Omental fat pad (tissue), 4 donors: ENCODE measurements around the gene TOMM40. TPM values are rescaled to one million over a fixed set of nuclear protein-coding genes. Genes with fewer than 3 reads are reported as not detected.
"Not testable (repeated sequence)": the region's sequence is repeated elsewhere in the genome, so short reads cannot be mapped to it uniquely, and the experiment has no call there.

Experiments
- ATAC-seq: fragments of 150-250 bp; one replicate; pipeline ENCODE4 v1.9.1; 2016; ENCODE audit warnings: mild to moderate bottlenecking, moderate library complexity; ENCODE audit not compliant: low FRiP score
- DNase-seq: peaks from one replicate; pipeline ENCODE4 v3.0.0-alpha.2; 2019; ENCODE audit warnings: low spot score
- CTCF ChIP-seq, 3 donors: fragments of 450-650 bp; IDR thresholded peaks; one replicate each; pipeline ENCODE4 v1.5.1; 2016 to 2017; ENCODE audit warnings: antibody characterized with exemption in 3 of 3, mild to moderate bottlenecking in 3 of 3, moderate library complexity in 2 of 3
- total RNA-seq, 4 donors: library from RNA; depleted of rRNA; stranded (reverse); fragments of >200 nt; gene quantifications; one replicate each; pipeline ENCODE4 v1.1.0, GENCODE V29; 2016

The TOMM40 gene
- total RNA-seq, 4 donors from 2014 or later, result 37.2 to 121 (median 44.2) TPM

- no peak for TF ChIP-seq CTCF (IDR thresholded peaks at IDR 0.05)
- no peak for DNase-seq
- no peak for ATAC-seq
Measured at GRCh38 chr19:44857837-44858236, 33.2 kb upstream of the TOMM40 start.

- DNase-seq, ATAC-seq: not testable (repeated sequence)
Measured at GRCh38 chr19:44861576-44861975, 29.5 kb upstream of the TOMM40 start.

- ATAC-seq, result no peak
- no peak for DNase-seq
- no peak for TF ChIP-seq CTCF (IDR thresholded peaks at IDR 0.05)
Measured at GRCh38 chr19:44863990-44864389, 27.1 kb upstream of the TOMM40 start.

GRCh38 chr19:44865196-44865767, 25.8 kb upstream of the TOMM40 start:
- DNase-seq, result no peak
- TF ChIP-seq CTCF (IDR thresholded peaks at IDR 0.05), result no peak
- ATAC-seq, result no peak

GRCh38 chr19:44866664-44867063, 24.4 kb upstream of the TOMM40 start:
- no peak for DNase-seq
- TF ChIP-seq CTCF (IDR thresholded peaks at IDR 0.05), result no peak
- ATAC-seq, result no peak

GRCh38 chr19:44867578-44867977, 23.5 kb upstream of the TOMM40 start:
- no peak for TF ChIP-seq CTCF (IDR thresholded peaks at IDR 0.05)
- ATAC-seq (no peak), DNase-seq (no peak)

GRCh38 chr19:44869733-44870470, 21.2 kb upstream of the TOMM40 start:
- no peak for TF ChIP-seq CTCF (IDR thresholded peaks at IDR 0.05)
- ATAC-seq (no peak), DNase-seq (no peak)
